Uterus (tissue), 4 donors: ENCODE measurements around the gene FHIP1A. TPM values are rescaled to one million over a fixed set of nuclear protein-coding genes. Genes with fewer than 3 reads are reported as not detected.
"Not testable (repeated sequence)": the region's sequence is repeated elsewhere in the genome, so short reads cannot be mapped to it uniquely, and the experiment has no call there.

Experiments used
- DNase-seq, 2 donors: peaks; one replicate each; pipeline ENCODE4 v3.0.0-alpha.2; 2019 to 2020
- H3K27ac ChIP-seq, 2 donors: fragments of 200-600 bp; sonication (generic); 1 replicate in 1 of 2; 2 replicates in 1 of 2; pipeline ENCODE4 v1.5.1; 2016 to 2018
- H3K27me3 ChIP-seq, 2 donors: fragments of 200-600 bp; sonication (generic); one replicate each; pipeline ENCODE4 v1.5.1; 2018 to 2019; ENCODE audit warnings: control low read depth in 1 of 2
- H3K36me3 ChIP-seq, 2 donors: fragments of 200-600 bp; sonication (generic); one replicate each; pipeline ENCODE4 v1.5.1; 2019; ENCODE audit warnings: control low read depth in 1 of 2
- H3K4me1 ChIP-seq, 2 donors: fragments of 200-600 bp; sonication (generic); one replicate each; pipeline ENCODE4 v1.5.1; 2018 to 2019; ENCODE audit warnings: control low read depth in 1 of 2
- H3K4me3 ChIP-seq, 2 donors: fragments of 200-600 bp; sonication (generic); 1 replicate in 1 of 2; 2 replicates in 1 of 2; pipeline ENCODE4 v1.5.1; 2018 to 2019; ENCODE audit warnings: mild to moderate bottlenecking in 1 of 2
- H3K9me3 ChIP-seq, 2 donors: fragments of 200-600 bp; sonication (generic); one replicate each; pipeline ENCODE4 v1.5.1; 2019; ENCODE audit warnings: control low read depth in 1 of 2
- POLR2A ChIP-seq, 2 donors: fragments of 450-650 bp; IDR thresholded peaks; one replicate each; pipeline ENCODE4 v1.6.1; 2016; ENCODE audit warnings: antibody characterized with exemption in 2 of 2, mild to moderate bottlenecking in 1 of 2, moderate library complexity in 1 of 2
- intact Hi-C: fragments of 100-400 bp; cut with DNase I; formaldehyde crosslinking; loops from one replicate; pipeline ENCODE4 v1.15.1; 2023; ENCODE audit warnings: low total_unique reads
- total RNA-seq, 4 donors: library from RNA; depleted of rRNA in 3 of 4; stranded (reverse); fragments of >200 nt in 3 of 4; gene quantifications; one replicate each; pipeline versions ENCODE4 v1.1.0 to v1.2.4, GENCODE V29; 2014 to 2023
- TF ChIP-seq, protein P1 (sequence below), 4 experiments: fragments of 200-600 bp in 2 of 4; fragments of 450-650 bp in 2 of 4; sonication (generic) in 2 of 4; IDR thresholded peaks; one replicate each; pipeline ENCODE4 v1.5.1; 2016 to 2019; ENCODE audit warnings: antibody characterized with exemption in 4 of 4, mild to moderate bottlenecking in 2 of 4, moderate library complexity in 1 of 4
- donor health status: DM: yes; HTN: yes; CAD: no.

The FHIP1A gene
- total RNA-seq, 4 donors from 2014 or later = 2.6 to 25.6 (median 10.5) TPM

DNA sequence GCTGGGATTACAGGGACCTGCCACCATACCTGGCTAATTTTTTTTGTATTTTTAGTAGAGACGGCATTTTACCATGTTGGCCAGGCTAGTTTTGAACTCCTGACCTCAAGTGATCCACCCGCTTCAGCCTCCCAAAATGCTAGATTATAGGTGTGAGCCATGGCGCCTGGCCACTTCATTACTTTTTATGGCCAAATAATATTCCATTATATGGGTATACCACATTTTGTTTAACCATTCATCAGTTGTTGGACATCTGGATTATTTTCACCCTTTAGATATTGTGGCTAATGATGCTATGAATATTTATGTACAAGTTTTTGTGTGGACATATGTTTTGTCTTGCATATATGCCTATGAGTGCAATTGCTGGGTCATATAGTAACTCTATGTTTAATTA lies 8.6 kb upstream of the FHIP1A start:
- H3K9me3 ChIP-seq = no peaks in the 10 kb centered on the region

DNA sequence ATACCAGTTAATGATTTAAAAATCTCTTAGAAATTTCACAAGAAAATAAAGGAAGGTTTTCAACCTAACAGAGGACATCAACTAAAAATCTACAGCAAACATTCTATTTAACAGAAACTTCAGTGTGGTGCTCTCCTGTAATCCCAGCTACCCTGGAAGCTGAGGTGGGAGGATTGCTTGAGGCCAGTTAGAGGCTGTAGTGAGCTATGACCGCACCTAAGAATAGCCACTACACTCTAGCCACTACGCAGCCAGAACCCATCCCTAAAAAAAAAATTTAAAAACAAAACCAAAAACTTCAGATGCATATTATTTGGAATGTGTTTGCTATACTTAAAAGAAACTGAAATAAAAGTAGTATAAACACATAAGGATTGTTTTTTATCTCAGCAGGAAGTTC lies 7.2 kb upstream of the FHIP1A start:
- no peak for TF ChIP-seq POLR2A (IDR thresholded peaks at IDR 0.05)
- TF ChIP-seq, protein P1, sequence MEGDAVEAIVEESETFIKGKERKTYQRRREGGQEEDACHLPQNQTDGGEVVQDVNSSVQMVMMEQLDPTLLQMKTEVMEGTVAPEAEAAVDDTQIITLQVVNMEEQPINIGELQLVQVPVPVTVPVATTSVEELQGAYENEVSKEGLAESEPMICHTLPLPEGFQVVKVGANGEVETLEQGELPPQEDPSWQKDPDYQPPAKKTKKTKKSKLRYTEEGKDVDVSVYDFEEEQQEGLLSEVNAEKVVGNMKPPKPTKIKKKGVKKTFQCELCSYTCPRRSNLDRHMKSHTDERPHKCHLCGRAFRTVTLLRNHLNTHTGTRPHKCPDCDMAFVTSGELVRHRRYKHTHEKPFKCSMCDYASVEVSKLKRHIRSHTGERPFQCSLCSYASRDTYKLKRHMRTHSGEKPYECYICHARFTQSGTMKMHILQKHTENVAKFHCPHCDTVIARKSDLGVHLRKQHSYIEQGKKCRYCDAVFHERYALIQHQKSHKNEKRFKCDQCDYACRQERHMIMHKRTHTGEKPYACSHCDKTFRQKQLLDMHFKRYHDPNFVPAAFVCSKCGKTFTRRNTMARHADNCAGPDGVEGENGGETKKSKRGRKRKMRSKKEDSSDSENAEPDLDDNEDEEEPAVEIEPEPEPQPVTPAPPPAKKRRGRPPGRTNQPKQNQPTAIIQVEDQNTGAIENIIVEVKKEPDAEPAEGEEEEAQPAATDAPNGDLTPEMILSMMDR (IDR thresholded peaks at IDR 0.05) = no peak
- H3K9me3 ChIP-seq = no peaks in the 10 kb centered on the region

More for the DNA sequence above, 8.6 kb upstream of the FHIP1A start:
- no peaks in the 10 kb centered on the region for H3K36me3 ChIP-seq
- no peak for DNase-seq
- no peaks in the 10 kb centered on the region for H3K4me1 ChIP-seq
- H3K27ac ChIP-seq = no peak overlapping the region
- no peak overlapping the region for H3K4me3 ChIP-seq
- no peaks in the 10 kb centered on the region for H3K27me3 ChIP-seq
- TF ChIP-seq, protein P1 (IDR thresholded peaks at IDR 0.05) = no peak
- TF ChIP-seq POLR2A (IDR thresholded peaks at IDR 0.05) = no peak
- intact Hi-C loops = no loop called here

DNA sequence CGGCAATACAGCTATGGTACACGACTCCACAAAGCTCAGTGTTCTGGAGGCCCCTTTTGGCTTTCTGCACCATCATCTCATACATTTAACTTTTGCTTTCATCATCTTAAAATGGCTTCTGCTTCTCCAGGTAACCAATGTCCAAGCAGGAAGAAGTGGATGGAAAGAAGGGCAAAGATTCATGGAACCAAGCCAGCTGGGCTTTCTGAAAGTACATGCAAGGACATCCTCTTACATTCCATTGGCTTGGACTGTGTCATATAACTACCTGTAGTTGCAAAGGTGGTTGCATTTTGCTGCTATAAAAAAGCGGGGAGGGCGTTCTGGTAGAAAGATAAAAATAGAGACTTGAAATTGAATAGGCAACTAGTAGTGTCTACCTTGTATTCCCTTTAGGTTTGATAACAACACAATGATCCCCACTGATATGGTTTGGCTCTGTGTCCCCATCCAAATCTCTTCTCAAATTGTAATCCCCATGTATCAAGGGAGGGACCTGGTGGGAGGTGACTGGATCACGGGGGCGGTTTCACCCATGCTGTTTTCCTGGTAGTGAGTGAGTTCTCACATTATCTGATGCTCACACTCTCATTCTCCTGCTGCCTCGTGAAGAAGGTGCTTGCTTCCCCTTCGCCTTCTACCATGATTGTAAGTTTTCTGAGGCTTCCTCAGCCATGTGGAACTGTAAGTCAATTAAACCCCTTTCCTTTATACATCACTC lies 6.7 kb upstream of the FHIP1A start:
- intact Hi-C loops = no loop called here
- H3K27ac ChIP-seq = no peak overlapping the region
- H3K9me3 ChIP-seq = no peaks in the 10 kb centered on the region
- H3K4me3 ChIP-seq = no peak overlapping the region
- no peaks in the 10 kb centered on the region for H3K36me3 ChIP-seq
- DNase-seq = no peak
- H3K4me1 ChIP-seq = no peaks in the 10 kb centered on the region
- no peaks in the 10 kb centered on the region for H3K27me3 ChIP-seq
- no peak for TF ChIP-seq POLR2A (IDR thresholded peaks at IDR 0.05)
- TF ChIP-seq, protein P1 (IDR thresholded peaks at IDR 0.05) = no peak

More for the DNA sequence above, 7.2 kb upstream of the FHIP1A start:
- Histone ChIP-seq H3K4me1 (no peaks in the 10 kb centered on the region), H3K27me3 (no peaks in the 10 kb centered on the region), H3K27ac (no peak overlapping the region), H3K4me3 (no peak overlapping the region), H3K36me3 (no peaks in the 10 kb centered on the region)
- no peak for DNase-seq
- intact Hi-C loops = no loop called here

DNA sequence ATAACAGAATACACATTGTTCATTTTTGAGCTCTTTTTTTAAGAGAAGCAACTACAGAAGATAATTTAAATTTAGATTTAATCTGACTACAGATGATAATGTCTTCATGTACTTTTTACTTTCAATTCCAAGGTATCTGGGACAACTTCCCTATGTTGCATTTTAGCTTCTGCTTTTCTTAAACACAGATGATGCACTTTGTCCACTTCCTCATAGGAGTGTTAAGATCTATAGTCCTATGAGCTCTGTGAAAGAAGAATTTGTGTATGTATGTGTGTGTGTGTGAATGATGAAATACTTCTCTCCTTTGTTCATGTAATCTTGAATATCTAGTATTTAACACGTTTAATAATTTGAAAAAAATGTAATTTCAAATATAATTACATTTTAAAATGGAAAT lies 5.3 kb upstream of the FHIP1A start:
- DNase-seq = no peak
- Histone ChIP-seq H3K36me3 (no peaks in the 10 kb centered on the region), H3K27me3 (no peaks in the 10 kb centered on the region), H3K27ac (no peak overlapping the region), H3K4me3 (no peak overlapping the region), H3K4me1 (no peaks in the 10 kb centered on the region), H3K9me3 (no peaks in the 10 kb centered on the region)
- TF ChIP-seq, protein P1 (IDR thresholded peaks at IDR 0.05) = no peak
- TF ChIP-seq POLR2A (IDR thresholded peaks at IDR 0.05) = no peak
- intact Hi-C loops = no loop called here

DNA sequence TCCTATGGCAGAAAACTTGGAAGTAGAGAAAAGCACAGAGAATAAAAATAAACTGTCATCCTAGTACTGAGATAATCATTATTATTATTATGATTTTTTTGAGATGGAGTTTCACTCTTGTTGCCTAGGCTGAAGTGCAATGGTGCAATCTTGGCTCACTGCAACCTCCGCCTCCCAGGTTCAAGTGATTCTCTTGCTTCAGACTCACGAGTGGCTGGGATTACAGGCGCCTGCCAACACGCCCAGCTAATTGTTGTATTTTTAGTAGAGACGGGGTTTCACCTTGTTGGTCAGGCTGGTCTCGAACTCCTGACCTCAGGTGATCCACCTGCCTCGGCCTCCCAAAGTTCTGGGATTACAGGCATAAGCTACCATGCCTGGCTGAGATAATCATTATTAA lies 4.2 kb upstream of the FHIP1A start:
- H3K27me3 ChIP-seq, intact Hi-C loops, H3K27ac ChIP-seq, H3K4me3 ChIP-seq, H3K36me3 ChIP-seq, DNase-seq, H3K9me3 ChIP-seq, H3K4me1 ChIP-seq: not testable (repeated sequence)
